ENCODE results near the gene AGBL1.

- TF ChIP-seq CTCF (conservative IDR thresholded peaks at IDR 0.05; ENCODE audit: low read depth, low read length), result no peak
- TF ChIP-seq EZH2 (IDR thresholded peaks at IDR 0.05; ENCODE audit: borderline replicate concordance, low read depth, low read length, poor library complexity, severe bottlenecking), result no peak
Measured at GRCh38 chr15:86522721-86523120, 443.1 kb downstream of the AGBL1 start.
